GM10847 (cell line): ENCODE measurements around the gene OVAAL.

Experiments
- POLR2A ChIP-seq: IDR thresholded peaks from 2 replicates; pipeline ENCODE4 v1.6.1; 2011; ENCODE audit not compliant: insufficient read length; ENCODE audit errors: extremely low read depth

Gene OVAAL

DNA sequence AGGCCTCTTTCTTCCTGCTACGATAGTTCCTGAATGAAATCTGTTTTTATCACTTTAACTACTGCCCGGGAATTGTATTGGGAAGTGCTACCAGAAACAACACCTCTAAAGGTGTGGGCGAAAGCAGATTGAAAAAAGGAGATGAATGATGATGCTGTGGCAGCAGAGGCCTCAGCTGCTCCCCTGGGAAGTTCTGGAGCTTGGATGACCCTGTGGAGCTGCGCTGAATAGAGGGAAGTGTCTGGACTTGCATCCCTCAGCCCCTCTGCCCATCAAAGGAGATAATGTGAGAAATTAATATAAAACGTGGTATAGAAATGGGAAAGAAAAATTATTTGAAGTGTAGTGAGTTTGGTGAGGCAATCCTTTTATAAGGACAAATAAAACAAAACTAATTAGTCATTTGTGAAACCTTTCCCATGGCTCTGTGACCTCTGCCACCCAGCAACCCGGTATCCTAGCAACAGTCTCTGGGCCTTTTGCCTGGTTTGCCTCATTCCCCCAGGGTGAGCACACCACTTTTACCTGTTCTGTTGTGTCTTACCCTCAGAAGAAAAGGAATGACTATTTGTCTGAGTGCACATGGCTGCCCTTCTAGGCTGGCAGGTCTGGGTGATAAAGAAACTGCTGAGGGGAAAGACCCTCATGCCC is 21.3 kb downstream of the OVAAL start:
- no peak for TF ChIP-seq POLR2A

DNA sequence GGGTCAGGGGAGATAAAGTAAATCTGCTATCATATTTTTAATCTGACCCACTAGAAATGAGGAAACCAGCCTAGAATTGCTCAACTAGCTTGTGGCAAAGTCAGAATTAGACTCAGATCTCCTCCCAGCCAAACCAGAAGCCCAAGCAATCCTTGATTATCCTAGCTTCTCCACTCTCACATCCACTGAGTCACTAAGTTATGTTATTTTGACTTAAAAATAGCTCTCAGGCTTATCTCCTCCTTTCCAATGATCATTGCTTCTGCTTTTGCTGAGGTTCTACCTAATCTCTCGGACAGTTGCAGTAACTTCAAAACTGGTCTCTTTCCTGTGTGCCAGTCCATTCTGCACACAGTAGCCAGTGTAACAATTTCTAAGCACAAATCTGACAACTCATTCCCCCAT is 22.9 kb downstream of the OVAAL start:
- TF ChIP-seq POLR2A, result no peak

GRCh38 chr1:180584869-180585268 is 26.1 kb downstream of the OVAAL start:
- no peak for TF ChIP-seq POLR2A

GRCh38 chr1:180585994-180586359 is 27.2 kb downstream of the OVAAL start:
- TF ChIP-seq POLR2A, result no peak

- TF ChIP-seq POLR2A, result no peak
Observed at GRCh38 chr1:180586671-180587155, 27.9 kb downstream of the OVAAL start.

DNA sequence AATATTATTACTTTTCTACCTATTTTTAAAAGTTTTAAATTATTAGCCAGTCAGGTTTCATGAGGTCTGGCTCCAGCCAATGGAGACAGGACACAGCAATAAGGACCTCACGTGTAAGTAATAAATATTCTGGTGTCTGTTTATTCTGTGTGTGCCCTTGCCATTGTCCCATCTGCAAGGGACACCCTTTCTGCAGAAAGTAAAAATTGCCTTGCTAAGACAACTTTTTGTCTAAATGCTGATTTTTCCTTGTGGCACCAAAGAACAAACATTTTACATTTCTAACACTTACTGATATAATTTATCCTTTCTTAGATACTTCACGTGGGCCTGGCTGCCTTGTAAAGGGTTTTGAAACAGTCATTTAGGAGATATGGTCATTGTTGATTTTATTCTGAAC is 29.4 kb downstream of the OVAAL start:
- TF ChIP-seq POLR2A, result no peak

- TF ChIP-seq POLR2A, result no peak
Observed at GRCh38 chr1:180590889-180591288, 32.1 kb downstream of the OVAAL start.

DNA sequence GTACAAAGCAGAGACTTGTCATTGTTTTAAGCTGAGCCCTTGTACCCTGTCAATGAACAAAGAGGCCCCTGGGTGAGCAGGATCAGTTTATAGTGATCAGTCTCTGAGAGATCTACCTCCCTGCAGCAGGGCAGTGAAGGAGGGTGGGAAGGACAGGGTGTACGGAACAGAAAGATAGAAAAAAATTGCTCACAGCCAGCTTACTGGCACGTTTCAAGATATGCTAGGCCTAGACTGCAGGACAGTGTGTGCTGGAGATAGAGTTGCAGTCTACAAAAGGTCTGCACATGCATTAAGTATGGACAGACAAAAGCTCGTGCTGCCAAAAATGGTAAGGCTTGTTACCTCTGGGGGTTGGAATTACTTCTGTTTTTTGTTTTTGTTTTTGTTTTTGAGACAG is 34.6 kb downstream of the OVAAL start:
- no peak for TF ChIP-seq POLR2A

DNA sequence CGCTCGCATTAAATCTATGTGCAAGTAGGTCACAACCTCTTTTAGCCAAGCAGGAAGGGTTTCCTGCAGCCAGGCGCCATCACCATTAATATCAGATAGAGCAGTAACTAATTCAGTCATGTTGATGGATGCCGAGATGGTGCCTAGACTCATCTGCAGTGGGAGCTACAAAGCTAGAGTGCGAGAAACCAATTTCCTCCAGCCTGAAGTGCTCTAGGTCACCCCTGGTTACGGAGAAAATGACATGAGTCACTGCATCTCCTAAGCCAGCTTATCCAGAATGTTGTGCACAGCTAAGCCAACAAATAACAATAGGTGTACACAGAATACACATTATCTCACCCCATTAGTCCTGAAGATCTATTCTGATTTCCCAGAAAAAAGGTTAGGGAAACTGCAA is 36.0 kb downstream of the OVAAL start:
- no peak for TF ChIP-seq POLR2A

DNA sequence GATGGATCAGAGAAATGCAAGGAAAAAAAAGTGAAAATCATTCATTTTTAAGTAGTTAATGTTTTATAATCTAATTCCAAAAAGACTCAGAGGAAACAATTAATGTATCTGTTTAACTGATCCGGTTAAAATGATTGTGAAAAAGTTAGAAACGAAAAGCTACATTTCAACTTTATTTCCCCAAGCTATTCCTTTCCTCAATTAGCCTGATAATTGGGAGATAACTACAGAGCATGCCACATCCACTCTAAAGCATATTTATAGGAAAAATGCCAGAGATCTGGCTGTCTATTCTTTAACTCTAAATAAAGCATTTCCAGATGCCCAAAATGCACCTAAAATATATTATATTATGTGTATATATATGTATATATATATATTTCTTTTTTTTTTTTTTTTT is 37.2 kb downstream of the OVAAL start:
- no peak for TF ChIP-seq POLR2A

GRCh38 chr1:180597520-180597919 is 38.8 kb downstream of the OVAAL start:
- no peak for TF ChIP-seq POLR2A

DNA sequence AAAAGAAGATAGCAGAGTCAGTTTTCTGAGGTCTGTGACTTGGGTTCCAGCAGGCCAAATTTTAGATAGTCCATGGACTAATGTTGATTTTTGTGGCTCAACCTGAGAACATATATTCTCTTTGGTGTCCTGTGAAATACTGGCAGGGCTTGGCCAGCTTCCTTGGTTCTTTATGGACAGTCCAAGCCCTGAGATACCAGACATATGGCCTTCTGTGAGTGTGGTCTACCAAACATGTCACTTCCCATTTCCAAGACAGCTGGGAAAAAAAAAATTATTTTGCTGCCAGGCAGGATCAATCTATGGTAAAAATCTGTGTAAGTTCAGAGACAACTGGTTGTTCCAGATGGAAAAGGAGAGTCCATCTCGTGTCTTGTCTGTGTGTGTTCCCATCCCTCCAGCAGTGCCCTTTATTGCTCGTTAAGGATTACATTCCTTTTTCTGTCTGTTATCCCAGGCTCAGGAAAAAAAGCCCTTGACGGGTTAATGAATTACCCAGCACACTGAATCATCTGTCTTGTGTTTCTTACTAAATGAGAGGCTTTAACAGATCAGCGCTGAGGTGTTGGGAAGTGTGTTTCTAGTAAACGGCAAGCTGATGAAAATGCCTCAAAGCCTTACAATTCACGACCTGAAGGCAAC is 39.7 kb downstream of the OVAAL start:
- no peak for TF ChIP-seq POLR2A

DNA sequence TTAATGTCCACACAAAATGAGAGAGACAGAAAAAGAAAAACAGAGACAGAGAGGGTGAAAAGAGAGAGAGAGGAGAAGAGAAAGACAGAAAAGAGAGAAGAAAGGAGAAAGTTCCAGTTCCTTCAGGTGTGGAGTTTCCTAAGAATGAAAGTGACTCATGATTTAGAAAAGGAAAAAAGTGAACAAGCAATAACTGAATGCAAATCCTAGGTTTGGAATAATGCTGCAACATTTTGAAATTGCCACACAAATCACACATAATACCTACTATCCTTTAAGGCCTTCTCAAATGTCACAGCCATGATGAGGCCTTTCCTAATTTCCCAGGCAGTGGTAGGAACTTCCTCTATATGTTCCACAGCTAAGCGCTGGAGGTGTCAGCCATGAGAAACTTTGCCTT is 41.6 kb downstream of the OVAAL start:
- no peak for TF ChIP-seq POLR2A

DNA sequence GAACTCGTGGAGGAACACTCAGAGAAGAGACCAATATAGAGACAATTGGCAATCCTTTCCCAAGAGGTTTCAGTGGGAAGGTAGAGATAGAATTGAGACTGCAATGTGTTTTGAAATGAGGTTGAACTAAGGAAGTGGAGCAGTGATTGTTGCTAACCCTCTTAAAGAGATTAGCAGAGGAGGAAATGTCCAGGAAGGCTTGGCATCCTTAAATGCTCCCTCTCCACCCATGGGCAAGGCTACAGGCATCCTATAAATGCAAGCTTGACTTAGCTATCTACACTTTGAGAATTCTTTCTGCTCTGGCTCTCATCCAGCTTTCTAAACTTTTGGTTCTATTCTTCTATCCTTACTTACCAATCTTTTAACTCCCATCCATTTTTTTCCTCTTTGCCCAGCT is 42.7 kb downstream of the OVAAL start:
- no peak for TF ChIP-seq POLR2A

DNA sequence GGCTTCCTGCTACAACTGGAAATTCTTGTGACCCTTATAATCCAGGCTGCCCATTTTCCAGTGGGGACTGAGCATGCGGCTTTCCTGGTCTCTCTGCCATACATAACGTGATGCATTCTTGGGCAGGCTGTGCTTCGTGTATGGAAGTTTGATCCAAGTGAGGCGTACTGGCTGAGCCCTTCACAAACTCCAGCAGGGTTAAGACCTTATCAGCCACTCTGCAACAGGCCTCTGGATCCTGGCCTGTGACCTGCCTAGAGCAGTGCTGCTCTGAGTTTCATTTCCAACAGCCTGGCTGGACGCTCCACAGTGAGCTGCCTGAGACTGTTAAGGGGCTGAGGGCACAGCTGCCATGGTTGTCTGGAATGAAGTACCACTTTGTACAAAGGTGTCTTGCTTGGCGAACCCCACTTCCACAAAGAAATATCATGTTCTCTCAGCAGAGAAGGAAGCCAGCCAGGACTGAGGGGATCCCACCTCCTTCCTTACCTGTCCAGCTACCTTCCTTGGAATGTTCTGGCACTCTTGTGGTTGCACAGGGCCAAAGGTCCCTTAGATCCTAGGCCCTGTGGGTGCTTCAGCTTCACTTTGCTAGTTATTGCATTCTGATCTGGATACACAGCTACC is 44.6 kb downstream of the OVAAL start:
- no peak for TF ChIP-seq POLR2A

GRCh38 chr1:180603850-180604226 is 45.1 kb downstream of the OVAAL start:
- no peak for TF ChIP-seq POLR2A
